NCI-H748 (cell line): Measurements from ENCODE around the gene B4GALT6.

ENCODE experiments used
- DNase-seq: peaks from one replicate; lab custom pipeline; 2025; ENCODE audit not compliant: unreplicated experiment; lab: John Stamatoyannopoulos, UW

B4GALT6 gene

DNA sequence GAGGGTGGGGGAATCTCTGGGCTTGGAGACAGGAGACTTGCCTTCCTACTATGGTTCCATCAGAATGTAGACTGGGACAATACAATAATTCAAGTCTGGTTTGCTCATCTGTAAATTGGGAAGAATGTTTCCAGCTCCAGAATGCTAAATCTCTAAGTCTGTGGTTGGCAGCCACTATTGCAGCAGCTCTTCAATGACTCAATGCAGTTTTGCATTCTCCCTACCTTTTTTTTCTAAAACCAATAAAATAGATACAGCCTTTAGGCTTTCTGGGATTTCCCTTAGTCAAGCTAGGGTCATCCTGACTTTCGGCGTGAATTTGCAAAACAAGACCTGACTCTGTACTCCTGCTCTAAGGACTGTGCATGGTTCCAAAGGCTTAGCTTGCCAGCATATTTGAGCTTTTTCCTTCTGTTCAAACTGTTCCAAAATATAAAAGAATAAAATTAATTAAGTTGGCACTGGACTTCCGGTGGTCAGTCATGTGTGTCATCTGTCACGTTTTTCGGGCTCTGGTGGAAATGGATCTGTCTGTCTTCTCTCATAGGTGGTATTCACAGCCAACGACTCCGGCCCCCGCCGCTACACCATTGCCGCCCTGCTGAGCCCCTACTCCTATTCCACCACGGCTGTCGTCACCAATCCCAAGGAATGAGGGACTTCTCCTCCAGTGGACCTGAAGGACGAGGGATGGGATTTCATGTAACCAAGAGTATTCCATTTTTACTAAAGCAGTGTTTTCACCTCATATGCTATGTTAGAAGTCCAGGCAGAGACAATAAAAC is 86.2 kb downstream of the B4GALT6 start:
- no peak for DNase-seq

DNA sequence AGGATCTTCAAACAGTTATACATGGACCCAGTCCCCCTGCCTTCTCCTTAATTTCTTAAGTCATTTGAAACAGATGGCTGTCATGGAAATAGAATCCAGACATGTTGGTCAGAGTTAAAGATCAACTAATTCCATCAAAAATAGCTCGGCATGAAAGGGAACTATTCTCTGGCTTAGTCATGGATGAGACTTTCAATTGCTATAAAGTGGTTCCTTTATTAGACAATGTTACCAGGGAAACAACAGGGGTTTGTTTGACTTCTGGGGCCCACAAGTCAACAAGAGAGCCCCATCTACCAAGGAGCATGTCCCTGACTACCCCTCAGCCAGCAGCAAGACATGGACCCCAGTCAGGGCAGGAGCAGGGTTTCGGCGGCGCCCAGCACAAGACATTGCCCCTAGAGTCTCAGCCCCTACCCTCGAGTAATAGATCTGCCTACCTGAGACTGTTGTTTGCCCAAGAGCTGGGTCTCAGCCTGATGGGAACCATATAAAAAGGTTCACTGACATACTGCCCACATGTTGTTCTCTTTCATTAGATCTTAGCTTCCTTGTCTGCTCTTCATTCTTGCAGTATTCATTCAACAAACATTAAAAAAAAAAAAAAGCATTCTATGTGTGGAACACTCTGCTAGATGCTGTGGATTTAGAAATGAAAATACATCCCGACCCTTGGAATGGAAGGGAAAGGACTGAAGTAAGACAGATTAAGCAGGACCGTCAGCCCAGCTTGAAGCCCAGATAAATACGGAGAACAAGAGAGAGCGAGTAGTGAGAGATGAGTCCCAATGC is 88.1 kb downstream of the B4GALT6 start:
- DNase-seq = no peak

DNA sequence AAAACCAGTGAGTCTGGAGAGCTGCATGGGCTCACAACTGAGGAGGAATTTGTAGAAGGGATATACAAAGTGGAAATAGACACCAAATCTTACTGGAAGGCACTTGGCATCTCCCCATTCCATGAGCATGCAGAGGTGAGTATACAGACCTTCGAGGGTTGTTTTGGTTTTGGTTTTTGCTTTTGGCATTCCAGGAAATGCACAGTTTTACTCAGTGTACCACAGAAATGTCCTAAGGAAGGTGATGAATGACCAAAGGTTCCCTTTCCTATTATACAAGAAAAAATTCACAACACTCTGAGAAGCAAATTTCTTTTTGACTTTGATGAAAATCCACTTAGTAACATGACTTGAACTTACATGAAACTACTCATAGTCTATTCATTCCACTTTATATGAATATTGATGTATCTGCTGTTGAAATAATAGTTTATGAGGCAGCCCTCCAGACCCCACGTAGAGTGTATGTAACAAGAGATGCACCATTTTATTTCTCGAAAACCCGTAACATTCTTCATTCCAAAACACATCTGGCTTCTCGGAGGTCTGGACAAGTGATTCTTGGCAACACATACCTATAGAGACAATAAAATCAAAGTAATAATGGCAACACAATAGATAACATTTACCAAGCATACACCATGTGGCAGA is 89.1 kb downstream of the B4GALT6 start:
- no peak for DNase-seq

GRCh38 chr18:31592506-31593157 is 91.7 kb downstream of the B4GALT6 start:
- no peak for DNase-seq

- DNase-seq = no peak
These were observed 92.8 kb downstream of the B4GALT6 start, which contains the start of gene TTR for GRCh38 chr18:31591628-31592027. Gene TTR, plus strand, starts transcription at chr18:31591877. Its CDS starts 26 bp downstream, at chr18:31591903.

DNA sequence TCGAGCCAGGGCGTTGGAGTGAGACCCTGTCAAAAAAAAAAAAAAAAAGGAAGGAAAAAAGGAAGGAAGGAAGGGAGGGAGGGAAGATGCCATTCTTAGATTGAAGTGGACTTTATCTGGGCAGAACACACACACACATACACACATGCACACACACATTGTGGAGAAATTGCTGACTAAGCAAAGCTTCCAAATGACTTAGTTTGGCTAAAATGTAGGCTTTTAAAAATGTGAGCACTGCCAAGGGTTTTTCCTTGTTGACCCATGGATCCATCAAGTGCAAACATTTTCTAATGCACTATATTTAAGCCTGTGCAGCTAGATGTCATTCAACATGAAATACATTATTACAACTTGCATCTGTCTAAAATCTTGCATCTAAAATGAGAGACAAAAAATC is 93.3 kb downstream of the B4GALT6 start:
- DNase-seq = no peak

DNA sequence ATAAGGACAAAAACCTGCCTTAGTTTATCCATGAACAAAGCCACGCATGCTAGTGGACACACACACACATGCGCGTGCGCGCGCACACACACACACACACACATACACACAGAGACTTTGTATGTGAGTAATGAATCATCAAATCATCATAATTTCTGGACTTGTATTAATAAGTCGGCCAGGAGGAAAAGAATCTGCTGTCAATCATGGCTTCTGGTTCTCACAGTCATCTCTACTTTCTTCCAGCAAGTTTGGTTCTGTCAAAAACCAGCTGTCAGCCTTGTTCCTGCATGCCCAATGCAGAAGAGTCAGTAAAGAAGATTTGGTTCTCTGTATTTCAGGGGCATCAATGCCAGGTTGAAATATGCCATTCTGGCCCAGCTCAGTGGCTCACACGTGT is 93.8 kb downstream of the B4GALT6 start:
- DNase-seq = no peak

- no peak for DNase-seq
These were observed 96.9 kb downstream of the B4GALT6 start for GRCh38 chr18:31587529-31587928.

GRCh38 chr18:31586616-31587015 is 97.8 kb downstream of the B4GALT6 start:
- DNase-seq = no peak

DNA sequence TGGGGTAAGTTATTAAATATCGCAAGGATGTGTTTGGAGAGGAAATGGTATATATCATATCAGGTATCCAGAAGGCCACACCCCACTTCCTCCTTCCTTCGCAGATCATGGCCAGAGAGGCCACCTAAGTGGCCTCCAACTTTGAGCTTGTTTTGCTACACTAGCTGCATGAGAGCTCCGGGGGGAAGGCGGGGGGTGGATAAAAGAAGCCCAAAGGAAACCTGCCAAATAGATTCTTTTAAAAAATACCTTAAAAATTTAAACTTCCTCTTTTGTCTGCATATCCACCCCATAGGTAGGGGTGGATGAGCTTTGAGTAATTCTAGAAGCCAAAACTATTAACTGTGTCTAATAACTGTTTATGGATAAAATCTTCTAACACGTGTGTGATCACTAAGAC is 98.4 kb downstream of the B4GALT6 start:
- no peak for DNase-seq

GRCh38 chr18:31583185-31583854 is 101.1 kb downstream of the B4GALT6 start:
- DNase-seq = no peak

DNA sequence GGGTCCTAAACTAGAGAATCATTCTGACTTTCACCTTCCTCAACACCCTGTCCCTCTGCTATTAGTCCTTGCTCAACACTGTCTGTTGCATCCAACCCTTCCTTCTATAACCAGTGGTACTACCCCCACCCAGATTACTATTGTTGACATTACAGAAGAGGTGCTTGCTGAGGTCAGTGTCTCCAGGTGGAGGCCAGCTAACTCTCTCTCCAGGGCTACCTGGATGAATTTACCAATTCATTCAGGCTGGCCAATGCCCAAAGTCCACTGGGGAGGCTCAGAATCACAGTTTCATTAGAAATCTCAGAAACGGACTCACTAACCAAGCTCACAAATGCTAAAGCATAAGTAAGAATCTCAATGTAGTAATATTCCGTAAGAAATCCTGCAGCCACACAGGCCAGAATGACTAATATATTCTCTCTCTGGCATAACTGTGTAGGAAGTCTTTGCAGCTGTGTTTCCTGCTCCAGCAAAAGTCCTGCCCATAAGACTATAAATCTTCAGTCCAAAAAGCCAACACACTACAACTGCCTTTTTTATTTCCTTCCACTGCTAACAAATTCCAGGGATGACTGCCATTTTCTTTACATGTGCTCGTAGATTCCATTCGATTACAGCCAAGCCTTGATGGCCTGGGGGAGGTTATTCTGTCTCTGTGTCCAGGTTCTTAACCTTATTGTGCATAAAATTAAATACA is 102.7 kb downstream of the B4GALT6 start:
- DNase-seq = no peak

- DNase-seq = no peak
These were observed 105.0 kb downstream of the B4GALT6 start for GRCh38 chr18:31579375-31579774.

DNA sequence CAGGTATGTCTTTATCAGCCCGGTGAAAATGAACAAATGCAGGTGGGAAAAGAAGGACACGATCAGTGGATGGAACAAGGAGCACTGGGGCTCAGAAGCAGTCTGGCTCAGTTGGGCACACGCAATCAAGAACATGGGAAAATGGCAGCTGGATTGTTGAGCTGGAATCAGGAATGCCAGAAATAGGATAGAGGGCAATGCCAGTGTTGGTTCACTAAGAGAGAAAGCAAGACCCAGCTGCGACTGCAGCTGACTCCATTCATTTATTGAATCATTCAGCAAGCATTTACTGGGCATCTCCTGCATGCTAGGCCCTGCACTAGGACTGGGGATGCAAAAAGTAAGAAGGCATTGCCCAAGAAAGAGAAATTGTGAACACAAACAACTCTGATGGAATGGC is 106.3 kb downstream of the B4GALT6 start:
- DNase-seq = no peak

GRCh38 chr18:31577195-31577594 is 107.2 kb downstream of the B4GALT6 start:
- no peak for DNase-seq

GRCh38 chr18:31576670-31577069 is 107.7 kb downstream of the B4GALT6 start:
- no peak for DNase-seq

DNA sequence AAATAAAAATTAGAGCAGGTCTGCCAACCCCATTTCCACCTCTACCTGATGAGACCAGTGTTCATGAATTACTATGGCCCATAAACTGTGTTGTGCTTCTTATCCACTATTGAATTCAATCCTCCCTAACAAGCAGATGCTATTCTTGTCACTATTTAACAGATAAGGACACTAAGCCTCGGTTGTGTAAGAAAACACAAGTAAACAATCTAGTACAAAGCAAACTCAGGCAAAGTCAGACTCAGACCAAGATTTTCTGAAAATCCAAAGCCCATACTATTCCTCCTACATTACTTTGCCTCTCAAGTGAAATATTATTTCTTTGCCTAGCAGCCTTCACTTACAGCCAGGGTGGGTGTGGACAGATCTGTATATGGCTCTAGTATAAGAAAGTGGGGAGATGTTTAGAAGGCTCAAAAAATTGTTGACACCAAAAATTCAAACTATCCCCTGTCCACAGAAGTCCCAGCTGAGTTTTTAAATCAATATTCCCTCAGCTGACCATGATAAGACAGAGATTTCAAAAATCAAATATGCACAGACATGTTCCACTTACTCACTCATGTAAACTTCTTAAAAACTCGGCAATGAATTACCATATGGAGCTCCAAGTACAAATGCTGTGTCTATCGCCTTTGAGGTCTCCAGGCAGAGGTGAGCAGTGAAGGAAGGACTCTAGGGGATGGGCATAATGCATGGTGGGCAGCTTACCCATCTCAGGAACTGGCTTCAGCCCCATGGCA is 108.7 kb downstream of the B4GALT6 start:
- DNase-seq = no peak

- DNase-seq = no peak
These were observed 110.0 kb downstream of the B4GALT6 start for GRCh38 chr18:31574359-31574758.
